ENCODE results near the gene LYRM1.

GRCh38 chr16:20901068-20901435 is 481 bp downstream of the LYRM1 start:
- TF ChIP-seq, protein P1, sequence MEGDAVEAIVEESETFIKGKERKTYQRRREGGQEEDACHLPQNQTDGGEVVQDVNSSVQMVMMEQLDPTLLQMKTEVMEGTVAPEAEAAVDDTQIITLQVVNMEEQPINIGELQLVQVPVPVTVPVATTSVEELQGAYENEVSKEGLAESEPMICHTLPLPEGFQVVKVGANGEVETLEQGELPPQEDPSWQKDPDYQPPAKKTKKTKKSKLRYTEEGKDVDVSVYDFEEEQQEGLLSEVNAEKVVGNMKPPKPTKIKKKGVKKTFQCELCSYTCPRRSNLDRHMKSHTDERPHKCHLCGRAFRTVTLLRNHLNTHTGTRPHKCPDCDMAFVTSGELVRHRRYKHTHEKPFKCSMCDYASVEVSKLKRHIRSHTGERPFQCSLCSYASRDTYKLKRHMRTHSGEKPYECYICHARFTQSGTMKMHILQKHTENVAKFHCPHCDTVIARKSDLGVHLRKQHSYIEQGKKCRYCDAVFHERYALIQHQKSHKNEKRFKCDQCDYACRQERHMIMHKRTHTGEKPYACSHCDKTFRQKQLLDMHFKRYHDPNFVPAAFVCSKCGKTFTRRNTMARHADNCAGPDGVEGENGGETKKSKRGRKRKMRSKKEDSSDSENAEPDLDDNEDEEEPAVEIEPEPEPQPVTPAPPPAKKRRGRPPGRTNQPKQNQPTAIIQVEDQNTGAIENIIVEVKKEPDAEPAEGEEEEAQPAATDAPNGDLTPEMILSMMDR (IDR thresholded peaks at IDR 0.05; ENCODE audit: insufficient read depth, low read length, poor library complexity, severe bottlenecking), result no peak
- no peak for TF ChIP-seq EZH2phosphoT487 (conservative IDR thresholded peaks at IDR 0.05; ENCODE audit: low read length)
